ENCODE measurements around the gene PPP1R7. TPM values are rescaled to one million over a fixed set of nuclear protein-coding genes. Genes with fewer than 3 reads are reported as not detected.

PPP1R7 gene
- total RNA-seq, 1 experiment from 2014 or later: 87.6 TPM

- DNase-seq (ENCODE audit: low read depth): peak; percentile 72
Measured at GRCh38 chr2:241161646-241162281, 11.5 kb downstream of the PPP1R7 start.

DNA sequence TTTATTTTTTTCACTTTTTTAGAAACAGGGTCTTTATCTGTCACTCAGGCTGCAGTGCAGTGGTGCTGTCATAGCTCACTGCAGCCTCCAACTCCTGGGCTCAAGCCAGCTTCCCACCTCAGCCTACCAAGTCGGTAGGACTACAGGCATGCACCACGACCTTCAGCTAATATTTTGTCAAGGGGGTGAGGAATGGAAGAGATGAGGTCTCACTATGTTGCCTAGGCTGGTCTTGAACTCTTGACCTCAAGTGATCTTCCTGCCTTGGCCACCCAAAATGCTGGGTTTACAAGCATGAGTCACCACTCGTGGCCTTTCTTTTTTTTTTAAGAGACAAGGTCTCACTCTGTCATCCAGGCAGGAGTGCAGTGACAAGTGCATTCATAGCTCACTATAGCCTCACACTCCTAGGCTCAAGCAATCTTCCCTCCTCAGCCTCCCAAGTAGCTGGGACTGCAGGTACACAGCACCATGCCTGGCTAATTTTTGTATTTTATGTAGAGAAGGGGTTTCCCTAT lies 13.4 kb downstream of the PPP1R7 start:
- DNase-seq (ENCODE audit: low read depth): no peak

- DNase-seq (ENCODE audit: low read depth): no peak
Measured at GRCh38 chr2:241168366-241168765, 18.1 kb downstream of the PPP1R7 start.

- no peak for DNase-seq (ENCODE audit: low read depth)
Measured at GRCh38 chr2:241173557-241173956, 23.3 kb downstream of the PPP1R7 start.

DNA sequence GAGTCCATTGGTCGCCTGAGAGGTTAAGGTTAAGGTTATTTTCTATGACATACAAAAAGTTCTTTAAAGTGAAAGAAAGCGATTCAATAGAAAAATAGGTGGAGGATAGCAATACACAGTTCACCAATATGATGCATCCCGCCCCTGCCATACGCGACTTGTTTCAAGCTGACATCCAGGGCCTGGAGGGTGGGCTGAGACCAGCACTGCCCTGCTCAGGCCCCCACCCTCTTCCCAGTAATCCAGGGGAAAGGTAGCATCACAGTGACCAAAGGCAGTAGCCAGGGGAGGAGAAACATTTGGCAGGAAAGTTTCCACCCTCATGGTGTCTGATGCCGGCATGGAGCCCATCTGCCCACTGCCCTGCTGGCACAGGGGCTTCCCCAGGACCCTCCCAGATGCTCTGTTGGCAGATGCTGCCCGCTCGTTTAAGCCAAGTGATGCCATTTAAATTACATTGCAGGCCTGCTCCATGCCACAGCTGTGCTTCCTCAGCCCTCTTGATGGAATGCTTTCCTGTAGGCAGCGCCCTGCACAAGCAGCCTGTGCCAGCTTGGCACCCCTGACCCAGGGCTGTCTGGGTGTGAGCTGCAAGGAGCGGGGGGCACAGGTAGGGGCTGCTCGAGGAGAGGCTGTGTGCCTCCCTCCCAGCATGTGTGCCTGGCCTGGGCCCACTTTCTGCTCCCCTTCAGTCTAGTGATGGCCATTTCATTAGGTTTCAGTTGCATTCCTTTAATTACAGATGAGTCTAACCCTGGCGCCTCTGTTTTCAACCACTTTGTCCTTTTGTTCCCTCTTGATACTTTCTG lies 27.5 kb downstream of the PPP1R7 start:
- DNase-seq (ENCODE audit: low read depth): no peak

- no peak for DNase-seq (ENCODE audit: low read depth)
Measured at GRCh38 chr2:241178961-241179360, 28.7 kb downstream of the PPP1R7 start.

- no peak for DNase-seq (ENCODE audit: low read depth)
Measured at GRCh38 chr2:241179899-241180298, 29.6 kb downstream of the PPP1R7 start.

DNA sequence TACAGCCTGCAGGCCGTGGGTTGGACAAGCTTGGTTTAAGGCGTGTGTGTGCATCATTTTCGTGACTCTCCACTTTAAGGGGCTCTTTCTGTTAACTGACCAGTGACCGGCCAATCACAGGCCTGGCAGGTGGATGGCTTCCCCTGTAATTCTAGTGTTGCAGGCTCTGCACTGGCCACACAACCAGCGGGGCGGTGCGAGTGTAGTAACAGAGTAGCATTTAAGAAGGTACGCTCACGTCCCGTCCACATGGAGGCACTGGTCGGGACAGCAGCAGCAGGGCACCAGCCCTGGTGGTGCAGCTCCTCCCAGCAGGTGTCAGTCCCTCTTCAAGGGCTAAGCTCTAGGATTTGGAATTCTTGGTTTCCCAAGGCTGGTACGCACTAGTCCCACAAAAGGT lies 30.2 kb downstream of the PPP1R7 start:
- DNase-seq (ENCODE audit: low read depth): no peak

- no peak for DNase-seq (ENCODE audit: low read depth)
Measured at GRCh38 chr2:241182126-241182525, 31.9 kb downstream of the PPP1R7 start.

DNA sequence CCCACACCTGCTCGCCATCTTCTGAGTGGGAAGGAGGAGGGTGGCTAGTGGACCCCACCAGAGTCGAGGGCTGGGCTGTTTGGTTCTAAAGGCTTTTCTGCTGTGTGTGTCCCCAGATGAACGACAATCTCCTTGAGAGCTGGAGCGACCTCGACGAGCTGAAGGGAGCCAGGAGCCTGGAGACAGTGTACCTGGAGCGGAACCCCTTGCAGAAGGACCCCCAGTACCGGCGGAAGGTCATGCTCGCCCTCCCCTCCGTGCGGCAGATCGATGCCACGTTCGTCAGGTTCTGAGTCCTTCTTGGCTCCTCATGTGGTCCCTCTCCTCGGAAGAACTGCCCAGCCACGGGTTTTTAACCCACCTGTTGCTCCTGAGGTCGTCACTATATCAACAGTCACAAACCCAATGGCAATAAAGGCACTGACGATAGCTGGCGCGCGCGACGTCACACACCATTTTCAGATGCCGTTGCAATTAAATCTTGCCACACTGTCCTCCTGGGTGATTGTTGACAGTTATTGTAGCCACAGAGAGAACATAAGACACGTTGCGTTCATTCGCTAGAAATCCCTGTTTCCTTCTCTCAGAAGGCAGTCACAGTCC lies 32.4 kb downstream of the PPP1R7 start:
- no peak for DNase-seq (ENCODE audit: low read depth)

GRCh38 chr2:241183221-241183620 lies 33.0 kb downstream of the PPP1R7 start:
- no peak for DNase-seq (ENCODE audit: low read depth)

DNA sequence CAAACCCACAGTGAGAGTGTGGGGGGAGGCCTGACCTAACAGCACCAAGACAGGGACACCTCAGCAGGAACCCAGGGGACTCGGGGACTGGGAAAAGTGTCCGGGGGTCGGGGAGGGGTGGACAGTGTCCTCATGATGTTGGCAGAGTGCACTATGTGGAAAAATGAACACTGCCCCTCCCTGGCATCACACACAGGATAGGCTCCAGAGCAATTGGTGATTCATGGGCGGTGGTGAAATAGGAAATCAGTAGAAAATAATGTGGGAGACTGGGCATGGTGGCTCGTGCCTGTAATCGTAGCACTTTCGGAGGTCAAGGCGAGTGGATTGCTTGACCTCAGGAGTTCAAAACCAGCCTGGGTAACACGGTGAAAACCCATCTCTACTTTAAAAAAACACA lies 34.6 kb downstream of the PPP1R7 start:
- DNase-seq (ENCODE audit: low read depth): no peak

DNA sequence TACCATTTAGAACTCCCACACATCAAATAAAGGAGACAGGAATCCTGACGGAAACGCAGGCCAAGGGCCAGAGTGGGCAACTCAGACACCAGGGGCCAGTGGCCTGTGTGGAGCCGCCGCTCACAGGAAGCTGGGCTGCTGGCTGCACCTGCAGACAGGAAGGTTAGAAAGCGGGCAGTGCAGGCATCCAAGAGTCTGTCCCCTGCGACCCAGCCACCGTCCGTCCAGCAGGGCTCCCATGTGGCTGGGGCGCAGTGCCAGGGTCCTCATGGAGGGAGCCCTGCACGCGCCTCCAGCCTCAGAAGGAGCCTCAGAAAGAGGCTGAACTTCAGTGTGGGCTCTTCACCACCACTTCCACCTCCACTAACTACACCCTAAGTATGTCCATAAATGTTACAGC lies 35.7 kb downstream of the PPP1R7 start:
- no peak for DNase-seq (ENCODE audit: low read depth)

- no peak for DNase-seq (ENCODE audit: low read depth)
Measured at GRCh38 chr2:241187101-241187917, 37.0 kb downstream of the PPP1R7 start.

GRCh38 chr2:241187918-241188234 lies 37.6 kb downstream of the PPP1R7 start:
- DNase-seq (ENCODE audit: low read depth): no peak

- no peak for DNase-seq (ENCODE audit: low read depth)
Measured at GRCh38 chr2:241188361-241189092, 38.3 kb downstream of the PPP1R7 start, which contains the start of gene ANO7. ANO7 (plus strand) TSS chr2:241188677; CDS start chr2:241190064, 1,387 bp downstream.

DNA sequence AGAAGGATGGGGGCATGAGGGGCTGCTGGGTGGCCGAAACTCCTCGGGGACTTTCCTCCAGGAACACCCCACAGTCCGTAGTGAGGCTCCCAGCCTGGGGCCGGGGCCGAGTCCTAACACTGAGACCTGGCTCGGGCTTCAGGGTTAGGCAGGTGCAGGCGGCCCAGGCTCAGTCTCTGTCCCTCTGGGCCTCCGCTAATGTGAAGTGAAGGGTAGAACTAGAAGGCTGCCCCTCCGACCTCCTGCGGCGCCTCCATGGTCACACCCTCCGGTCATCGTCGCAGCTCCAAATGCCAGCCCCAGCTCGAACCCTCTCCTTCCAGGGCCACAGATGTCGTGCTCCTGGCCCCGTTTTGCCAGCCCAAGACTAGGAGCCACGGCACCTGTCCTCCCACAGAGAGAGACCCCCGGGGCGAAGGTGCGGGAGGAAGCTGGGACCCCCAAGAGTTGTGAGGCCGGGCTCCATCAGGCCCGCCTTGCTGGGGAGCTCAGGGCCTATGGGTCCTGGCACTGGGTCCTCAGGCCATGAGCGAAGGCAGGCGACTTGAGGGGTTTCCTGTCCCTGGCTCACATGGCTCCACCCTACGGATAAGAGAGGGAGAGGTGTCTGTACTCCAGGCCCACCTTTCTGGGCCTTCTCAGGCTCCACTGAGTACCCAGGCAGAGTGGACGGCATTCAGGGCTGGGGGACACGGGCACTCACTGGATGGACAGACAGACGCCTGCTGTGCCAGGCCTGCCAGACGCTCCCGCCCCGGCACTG lies 39.0 kb downstream of the PPP1R7 start:
- no peak for DNase-seq (ENCODE audit: low read depth)

GRCh38 chr2:241189856-241190201 lies 39.6 kb downstream of the PPP1R7 start:
- DNase-seq (ENCODE audit: low read depth): no peak

- DNase-seq (ENCODE audit: low read depth): no peak
Measured at GRCh38 chr2:241190291-241190981, 40.2 kb downstream of the PPP1R7 start.

DNA sequence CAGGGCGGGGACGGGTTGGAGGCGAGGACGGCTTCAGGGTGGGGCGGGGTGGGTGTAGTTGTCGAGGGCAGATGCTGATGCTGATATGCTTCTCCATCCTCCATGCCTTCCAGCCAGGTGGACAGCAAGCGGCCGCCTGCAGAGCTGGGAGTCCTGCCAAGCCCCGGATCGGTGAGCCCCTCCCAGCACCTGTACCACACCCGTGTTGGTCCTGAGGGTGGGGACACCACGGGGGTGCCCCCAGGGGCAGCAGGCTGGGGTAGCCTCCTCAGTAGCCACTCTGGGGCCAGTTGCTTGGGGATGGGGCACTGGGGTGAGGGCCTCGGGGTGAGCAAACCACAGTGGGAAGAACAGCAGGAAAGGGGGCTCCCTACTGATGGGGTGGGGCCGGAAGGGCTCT lies 40.8 kb downstream of the PPP1R7 start:
- no peak for DNase-seq (ENCODE audit: low read depth)

Data from HT1080 (cell line).